Stimulated activated CD4-positive, alpha-beta T cell treated with anti-CD3 and anti-CD28 coated beads, Interleukin-4, amount 100 ng/mL, for 24 hours (primary cell): ENCODE results near the gene ZFP57.

ENCODE experiments used
- DNase-seq: peaks from one replicate; pipeline ENCODE4 v3.0.0-alpha.2; 2020

The ZFP57 gene

DNA sequence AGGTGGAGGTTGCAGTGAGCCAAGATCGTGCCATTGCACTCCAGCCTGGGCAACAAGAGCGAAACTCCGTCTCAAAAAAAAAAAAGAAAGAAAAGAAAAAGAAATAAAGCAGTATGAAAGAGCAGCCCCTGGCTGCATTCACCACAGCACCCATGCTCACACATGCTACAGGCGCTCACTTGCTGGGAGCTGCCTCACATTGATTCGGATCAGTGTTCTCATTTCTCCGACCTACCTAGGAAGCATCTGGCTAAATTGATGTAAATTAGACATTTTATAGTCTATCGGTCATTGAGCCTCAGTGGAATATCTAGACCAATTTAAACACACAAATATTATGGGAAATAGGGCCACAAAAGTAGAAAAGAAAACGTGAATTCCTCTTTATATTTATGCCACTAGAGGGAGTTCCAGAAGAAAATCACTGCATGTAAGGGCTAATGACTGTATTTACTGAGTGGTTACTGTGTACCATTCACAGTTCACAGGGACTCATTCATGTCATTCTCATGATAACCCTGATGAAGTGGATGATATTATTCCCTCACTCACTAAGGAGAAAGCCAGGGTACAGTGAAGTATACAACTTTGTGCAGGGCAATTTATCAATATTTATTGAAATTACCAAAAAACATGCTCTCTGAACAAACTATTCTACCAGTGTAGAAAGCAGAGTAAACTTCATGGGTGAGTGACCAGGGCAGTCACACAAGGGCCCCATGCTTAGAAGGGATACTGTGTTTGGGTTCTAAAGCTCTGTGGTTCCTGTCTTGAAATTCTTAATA, 29.3 kb downstream of the ZFP57 start:
- DNase-seq: no peak

DNA sequence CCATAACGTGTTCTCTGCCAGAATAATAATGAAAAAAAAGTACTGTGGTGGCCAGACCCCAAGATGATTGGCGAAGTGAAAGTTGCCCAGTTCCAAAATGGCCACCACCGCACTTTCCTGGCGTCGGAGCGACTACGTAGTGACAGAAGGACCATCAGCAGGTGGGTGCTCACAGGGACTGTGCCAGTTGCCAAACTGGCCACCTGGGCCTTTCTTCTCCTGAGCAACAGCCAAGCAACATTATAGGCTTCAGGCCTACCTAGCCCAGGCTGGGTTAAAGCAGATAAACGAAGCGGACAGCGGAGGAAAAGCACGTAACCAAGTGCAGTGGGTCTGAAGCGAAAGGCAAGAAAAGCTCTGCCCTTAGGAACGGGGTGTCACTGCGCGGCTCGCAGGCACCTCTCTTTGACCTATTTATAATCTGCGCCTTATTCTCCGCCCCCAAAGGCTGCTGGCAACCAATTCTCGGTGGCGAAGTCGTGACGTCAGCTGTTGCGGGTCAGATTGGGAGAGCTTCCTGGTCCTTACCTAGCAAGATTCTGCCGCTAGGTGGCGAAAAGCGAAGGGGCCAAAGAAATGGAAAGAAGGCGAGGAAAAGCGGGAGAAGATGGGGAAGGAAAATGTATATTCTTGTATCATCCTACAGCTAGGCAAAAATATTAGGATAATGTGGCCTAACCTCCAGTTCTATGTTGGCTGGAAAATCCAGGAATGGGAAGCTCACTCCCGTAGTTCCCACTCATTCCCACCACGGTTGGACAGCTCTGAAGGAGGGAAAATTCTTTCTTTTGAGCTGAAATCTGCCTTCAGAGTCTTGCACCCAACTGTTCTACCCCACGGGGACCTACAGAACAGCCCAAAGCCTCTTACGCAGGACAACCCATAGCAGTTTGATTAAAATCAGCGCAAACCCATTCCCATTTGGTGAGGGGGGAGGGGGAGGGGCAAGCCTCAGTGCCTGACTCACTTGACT, 31.0 kb downstream of the ZFP57 start:
- peak; percentile 99 for DNase-seq

- DNase-seq: no peak
Measured at GRCh38 chr6:29647927-29648642, 32.9 kb downstream of the ZFP57 start.

GRCh38 chr6:29641430-29642148, 39.4 kb downstream of the ZFP57 start:
- DNase-seq: no peak

DNA sequence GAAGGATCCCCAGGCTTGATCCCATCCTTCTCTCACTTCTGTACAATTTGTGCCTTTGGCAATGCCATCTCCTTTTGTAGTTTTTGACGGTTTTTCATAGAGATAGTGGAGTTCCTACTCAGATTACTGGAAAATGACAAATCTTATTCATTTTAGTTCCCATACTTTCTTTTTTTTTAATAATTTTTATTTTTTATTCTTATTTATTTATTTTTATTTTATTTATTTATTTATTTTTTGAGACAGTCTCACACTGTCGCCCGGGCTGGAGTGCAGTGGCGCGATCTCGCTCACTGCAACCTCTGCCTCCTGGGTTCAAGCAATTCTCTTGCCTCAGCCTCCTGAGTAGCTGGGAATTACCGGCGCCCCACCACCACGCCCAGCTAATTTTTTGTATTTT, 43.7 kb downstream of the ZFP57 start:
- no peak for DNase-seq

DNA sequence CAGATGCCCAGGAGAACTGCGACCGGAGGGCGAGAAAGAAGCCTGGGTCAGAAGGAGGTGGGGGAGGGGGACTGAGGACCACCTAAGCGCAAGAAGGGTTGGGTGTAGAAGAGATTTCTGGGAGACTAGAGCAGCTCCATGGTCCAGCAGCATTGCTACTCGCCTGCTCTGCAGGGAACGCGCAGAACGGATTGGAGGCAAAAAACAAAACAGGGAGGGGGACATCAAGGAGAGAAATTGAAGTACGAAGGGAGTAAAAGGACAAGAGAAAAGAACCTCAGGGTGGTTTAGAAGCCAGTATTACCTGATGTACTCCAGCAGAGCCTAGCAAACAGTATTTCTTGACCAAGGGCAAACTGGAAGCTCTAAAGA, 47.4 kb downstream of the ZFP57 start:
- DNase-seq: no peak

DNA sequence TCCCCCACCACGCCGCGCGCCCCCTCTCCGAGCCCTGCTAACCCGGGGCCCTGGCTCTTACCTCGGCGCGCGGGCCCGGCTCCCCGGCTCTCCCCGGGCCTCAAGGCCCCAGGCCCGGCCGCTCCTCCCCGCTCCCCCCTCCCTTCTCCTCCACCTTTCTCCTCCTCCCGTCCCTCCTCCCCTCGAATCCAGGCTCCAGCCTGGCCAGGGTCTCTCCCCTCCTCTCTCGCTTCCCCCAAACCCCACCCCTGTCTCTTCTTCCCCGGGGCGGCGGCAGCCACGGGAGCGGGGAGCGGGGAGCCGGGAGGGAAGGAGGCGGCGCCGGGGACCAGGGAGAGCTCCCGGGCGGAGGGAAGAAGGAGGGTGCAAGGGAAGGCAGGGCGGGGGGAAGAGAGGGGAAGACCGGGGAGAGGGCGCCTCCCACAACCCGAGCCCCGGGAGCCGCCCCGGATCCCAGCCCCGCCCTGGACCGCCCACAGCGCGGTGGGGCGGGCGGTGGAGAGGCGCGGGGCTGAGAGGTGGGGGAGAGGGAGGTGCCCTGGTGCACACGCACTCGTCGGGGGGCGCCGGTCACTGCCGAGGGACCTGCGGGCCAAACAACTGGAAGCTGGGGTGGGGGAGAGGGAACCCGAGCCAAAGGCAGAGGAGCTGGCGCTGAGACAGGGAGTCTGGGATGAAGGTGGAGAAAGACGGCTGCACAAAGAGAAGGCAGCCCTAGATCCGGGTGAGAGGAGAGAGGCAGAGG, 48.0 kb downstream of the ZFP57 start, which contains the start of gene GABBR1:
TSS of gene GABBR1 (minus strand) at position 395 of the 745 bp plus-strand sequence. CDS start 798 bp downstream, outside the sequence.
- DNase-seq: peak; percentile 67

DNA sequence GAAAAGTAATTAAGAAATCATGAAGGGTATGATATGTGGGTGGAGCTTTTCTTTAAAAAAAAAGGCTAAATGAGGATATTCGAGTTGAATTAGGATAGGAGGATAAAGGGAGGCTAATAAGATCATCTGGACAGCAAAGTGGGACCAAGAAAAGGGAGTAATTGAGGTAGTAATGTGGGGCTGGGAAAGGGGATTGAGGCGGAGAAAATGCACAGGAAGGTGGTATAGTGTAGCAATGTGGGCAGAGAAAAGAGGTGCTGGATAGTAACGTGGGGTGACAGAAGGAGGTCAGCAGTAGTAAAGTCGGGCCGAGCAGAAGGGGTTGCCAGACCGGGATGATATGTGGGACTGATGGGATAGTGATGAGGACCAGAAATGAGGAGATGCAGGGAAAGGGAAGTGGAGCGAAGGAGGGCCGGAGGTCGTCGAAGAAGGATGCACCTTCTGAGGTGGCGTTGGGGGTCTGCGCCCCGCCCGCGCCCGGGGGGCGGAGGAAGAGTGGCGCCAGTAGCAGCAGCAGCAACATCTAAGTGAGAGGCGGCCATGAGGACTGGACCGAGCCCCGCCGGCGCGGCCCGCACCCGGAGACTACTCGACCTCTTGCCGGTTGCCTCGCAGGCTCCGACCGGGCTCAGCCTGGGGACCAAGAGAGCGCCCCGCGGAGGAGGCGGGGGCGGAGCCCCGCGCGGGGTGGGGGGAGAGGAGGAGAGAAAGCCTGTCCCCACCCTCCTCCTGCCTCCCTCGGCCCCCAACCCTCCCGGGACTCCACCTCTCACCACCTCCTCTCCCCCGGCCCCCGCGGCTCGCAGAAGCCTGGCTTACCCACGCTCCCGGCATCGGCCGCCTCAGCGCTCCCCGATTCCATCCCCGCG, 48.9 kb downstream of the ZFP57 start:
- DNase-seq: peak; percentile 43

GRCh38 chr6:29631209-29631810, 49.6 kb downstream of the ZFP57 start:
- no peak for DNase-seq

DNA sequence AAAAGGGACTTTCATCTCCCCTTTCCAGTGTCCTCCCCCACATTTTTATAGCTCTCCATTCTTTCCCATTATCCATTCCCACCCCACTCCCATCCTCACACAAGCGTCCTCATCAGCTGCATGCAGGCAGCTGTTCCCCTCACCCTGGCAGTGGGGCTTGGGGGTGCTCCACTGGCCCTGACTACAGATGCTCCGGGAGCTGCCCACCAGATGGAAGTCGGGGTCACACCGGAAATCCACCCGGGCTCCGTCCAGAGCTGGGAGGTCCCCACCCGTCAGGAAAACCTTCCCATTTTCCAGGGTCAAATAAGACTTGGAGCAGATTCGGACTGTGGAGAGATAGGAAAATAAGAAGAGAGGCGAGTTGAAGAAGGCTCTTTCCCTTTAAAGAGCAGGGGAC, 50.6 kb downstream of the ZFP57 start:
- no peak for DNase-seq

DNA sequence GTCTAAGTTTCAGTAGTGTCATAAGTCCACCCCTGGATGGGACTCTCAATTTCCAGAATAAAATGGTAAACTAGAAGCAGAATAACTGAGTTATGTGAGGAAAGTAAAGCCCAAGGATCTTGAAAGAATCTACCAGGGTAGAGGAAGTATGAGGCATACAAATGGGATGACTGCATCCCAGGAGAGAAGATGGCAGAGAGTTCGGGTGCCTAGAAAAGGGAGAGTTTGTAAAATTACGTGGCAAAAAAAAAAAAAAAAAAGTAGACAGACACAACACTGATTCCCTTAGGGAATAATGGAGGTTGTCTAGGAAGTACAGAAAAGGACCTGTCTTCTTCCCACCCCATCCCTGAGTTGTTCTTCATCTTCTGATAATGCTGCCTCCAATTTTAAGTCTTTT, 51.4 kb downstream of the ZFP57 start:
- no peak for DNase-seq

DNA sequence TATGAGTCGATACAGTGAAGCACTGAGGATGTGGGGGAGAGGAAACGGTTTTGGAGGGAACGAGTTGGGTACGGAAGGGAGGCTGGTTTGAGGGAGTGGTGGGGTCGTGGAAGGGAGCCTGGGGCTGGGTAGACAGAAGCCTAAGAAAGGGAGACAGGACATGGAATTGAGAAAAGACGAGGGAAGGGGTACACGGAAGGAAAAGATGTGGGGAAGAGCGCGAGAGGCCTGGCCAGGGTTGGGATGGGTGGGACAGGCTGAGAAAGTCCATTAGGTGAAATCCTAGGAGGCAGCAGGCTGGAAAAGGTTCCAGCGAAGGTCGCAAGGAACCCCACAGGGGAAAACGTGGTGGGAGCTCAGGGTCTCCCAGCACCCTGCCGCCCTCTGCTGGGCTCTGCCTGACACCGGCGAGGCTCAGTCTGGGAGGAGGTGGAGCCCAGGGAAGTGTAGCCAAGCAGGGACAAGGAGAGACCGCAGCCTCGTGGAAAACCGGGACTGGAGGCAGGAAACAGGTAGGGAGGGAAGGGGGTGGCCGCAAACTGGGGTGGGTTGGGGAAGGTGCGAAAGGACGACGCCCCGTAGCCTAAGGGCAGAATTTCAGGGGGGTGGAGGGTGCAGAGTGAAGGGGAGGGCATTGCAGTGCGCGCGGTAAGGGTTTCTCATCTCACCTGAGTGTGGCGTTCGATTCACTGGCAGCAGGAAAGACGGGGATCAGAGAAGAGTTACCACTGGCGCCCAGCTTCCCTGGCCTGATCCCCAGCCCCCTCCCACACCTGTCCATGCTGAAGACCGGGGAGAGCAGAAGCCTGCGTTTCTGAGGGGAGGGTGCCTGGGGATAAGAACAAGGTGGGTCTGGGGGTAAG, 52.3 kb downstream of the ZFP57 start:
- peak; percentile 68 for DNase-seq

DNA sequence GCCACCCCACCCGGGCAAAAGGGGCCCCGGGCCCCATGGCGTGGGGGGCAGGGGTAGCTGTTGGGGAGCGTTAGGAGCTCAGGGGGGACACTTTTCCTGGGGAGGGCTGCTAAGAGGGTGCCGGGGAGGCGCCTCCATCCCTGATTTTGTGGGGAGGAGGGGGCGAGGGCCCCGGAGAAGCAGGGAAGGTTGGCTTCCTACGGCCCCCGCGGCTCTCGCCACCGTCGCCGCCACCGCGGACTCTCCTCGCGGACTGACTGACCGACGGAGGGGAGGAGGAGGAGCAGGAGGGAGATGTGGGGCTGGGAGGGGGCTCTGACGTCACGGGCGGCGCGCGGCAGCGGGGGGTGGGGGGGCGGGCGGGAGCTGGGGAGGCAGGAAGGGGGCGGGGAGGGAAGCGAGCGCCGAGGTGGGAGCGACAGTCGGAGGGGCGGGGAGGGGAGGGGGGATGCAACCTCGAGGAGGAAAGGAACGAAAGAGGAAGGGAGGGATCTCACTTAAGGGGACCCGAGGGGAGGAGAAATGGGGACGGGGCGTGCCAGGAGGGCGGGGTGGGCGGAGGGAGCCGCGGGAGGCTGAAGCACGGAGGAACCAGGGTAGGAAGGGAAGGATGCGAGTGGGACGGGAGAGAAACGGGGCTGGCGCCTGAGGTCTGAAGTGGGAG, 53.1 kb downstream of the ZFP57 start:
- DNase-seq: peak; percentile 47

- no peak for DNase-seq
Measured at GRCh38 chr6:29626948-29627754, 53.8 kb downstream of the ZFP57 start.

DNA sequence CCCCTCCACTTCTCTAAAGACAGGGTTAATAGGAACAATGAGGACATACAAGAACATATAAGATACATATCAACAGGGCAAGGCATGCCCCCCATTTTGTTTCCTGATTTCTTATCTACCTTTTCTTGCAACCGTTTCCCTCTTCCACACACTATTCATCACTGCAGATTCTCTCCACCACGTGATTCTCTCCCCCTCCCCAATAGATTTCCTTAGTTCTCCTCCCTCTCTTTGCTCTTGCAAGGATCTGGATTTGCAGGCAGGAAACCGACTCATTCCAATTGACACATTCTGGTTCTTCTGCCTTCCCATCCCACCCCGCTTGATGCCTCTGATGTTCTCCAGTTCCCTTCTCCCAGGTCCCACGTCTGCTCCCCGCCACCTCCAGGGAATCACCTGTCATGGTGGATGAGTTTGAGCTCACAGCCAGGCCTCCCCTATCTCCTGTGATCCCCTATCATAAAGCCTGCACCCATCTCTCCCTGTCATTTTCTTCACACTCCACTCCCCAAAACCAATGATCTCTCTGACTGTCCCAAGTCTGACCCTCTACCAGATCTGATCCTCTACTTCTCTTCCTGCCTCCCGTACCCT, 55.5 kb downstream of the ZFP57 start:
- DNase-seq: no peak

- DNase-seq: no peak
Measured at GRCh38 chr6:29624520-29624961, 56.4 kb downstream of the ZFP57 start.
